Activated CD4-positive, alpha-beta T cell treated with anti-CD3 and anti-CD28 coated beads, Interleukin-2, Interleukin-6, amounts not matched to agents 100 ng/mL and 50 ng/mL, durations not matched to agents 16 hours and 8 hours (primary cell): Measurements from ENCODE around the gene DUSP23.

Experiments
- DNase-seq: peaks from one replicate; pipeline ENCODE4 v3.0.0-alpha.2; 2020

DUSP23 gene

DNA sequence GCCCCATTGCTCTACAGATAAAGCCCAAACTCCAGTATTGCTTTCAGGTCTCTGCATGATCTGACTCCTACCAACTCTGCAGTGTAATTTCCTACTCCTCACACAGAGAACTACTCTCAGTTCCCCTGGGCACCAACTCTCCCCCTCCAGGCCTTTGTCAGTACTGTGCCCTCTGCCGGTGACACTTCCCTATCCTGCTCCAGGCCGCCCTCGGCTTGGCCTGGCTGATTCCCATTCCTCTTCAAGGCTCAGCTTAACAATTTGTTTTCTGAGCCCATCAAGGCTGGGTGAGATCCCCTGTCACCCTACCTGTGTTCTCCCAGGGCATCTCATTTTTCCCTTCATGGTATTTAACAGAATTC lies 48.5 kb downstream of the DUSP23 start:
- DNase-seq, result no peak

DNA sequence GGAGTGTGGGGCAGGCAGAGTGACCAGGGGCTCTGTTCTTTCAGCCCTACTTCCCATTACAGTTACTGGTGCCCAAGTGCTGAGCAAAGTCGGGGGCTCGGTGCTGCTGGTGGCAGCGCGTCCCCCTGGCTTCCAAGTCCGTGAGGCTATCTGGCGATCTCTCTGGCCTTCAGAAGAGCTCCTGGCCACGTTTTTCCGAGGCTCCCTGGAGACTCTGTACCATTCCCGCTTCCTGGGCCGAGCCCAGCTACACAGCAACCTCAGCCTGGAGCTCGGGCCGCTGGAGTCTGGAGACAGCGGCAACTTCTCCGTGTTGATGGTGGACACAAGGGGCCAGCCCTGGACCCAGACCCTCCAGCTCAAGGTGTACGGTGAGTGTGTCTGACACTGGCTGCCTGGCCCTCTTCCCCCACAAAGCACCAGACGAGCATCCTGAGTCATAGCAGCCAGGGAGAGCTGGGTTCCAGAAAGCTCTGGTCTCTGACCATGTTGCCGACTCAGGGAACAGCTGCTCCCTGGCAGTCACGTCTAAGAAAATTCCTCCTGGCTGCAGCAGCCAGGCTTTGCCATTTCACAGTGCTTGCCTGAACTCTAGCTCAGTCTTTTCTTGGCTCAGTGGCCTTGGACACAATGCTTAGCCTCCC lies 49.2 kb downstream of the DUSP23 start:
- DNase-seq, result no peak

DNA sequence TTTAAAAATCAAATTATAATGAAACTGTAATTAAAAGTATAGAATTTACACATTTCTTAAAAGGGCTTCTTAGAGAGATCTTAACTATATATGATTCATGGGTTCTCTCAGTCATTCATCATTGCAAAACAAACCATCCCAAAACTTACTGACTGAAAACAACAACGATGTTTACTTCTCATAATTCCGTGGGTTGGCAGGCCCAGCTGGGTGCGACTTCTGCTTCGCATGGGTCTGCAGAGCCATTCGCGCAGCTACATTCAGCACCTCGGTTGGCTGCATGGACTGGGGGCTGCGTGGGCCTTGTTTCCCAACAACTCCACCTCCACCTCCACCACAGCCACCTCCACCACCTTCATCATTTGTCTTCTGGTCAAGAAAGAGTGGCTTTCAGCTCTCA lies 50.0 kb downstream of the DUSP23 start:
- DNase-seq, result no peak

GRCh38 chr1:159831412-159832141 lies 50.8 kb downstream of the DUSP23 start:
- no peak for DNase-seq
